Left kidney (tissue), 2 donors: ENCODE measurements around the gene CTNNBIP1. TPM values are rescaled to one million over a fixed set of nuclear protein-coding genes. Genes with fewer than 3 reads are reported as not detected.

Experiments used
- DNase-seq: peaks from one replicate; pipeline ENCODE4 v3.0.0-alpha.2; 2013
- polyA plus RNA-seq: library from polyadenylated mRNA; unstranded; fragments of 120-200 nt; gene quantifications from one replicate; pipeline ENCODE4 v1.2.1, GENCODE V29; 2013; ENCODE audit not compliant: insufficient read length

The CTNNBIP1 gene
- polyA plus RNA-seq, 1 donor = 28.4 TPM

DNA sequence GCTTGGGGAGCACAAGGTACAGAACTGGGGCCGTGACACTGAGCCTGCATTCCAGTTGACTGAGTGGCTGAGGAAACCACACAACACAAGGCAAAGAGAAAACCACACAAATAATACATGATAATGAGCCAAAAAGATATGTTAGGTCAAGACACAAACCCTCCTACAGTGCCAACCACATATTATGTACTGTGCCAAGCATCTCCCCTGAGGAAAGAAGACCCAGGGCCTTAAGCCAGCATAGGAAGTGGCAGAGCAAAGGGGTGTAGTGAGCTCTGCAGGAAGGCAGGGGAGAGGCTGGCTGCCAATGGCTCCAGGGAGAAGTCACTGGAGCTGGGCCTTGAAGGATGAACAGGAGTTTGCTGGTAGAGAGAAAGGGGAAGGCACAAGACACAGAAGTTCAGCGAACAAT is 28.2 kb downstream of the CTNNBIP1 start:
- DNase-seq = no peak

- DNase-seq = no peak
These were observed 31.7 kb downstream of the CTNNBIP1 start for GRCh38 chr1:9878404-9878803.

- DNase-seq = no peak
These were observed 32.1 kb downstream of the CTNNBIP1 start for GRCh38 chr1:9877962-9878361.

- DNase-seq = no peak
These were observed 34.5 kb downstream of the CTNNBIP1 start for GRCh38 chr1:9875636-9876000.

DNA sequence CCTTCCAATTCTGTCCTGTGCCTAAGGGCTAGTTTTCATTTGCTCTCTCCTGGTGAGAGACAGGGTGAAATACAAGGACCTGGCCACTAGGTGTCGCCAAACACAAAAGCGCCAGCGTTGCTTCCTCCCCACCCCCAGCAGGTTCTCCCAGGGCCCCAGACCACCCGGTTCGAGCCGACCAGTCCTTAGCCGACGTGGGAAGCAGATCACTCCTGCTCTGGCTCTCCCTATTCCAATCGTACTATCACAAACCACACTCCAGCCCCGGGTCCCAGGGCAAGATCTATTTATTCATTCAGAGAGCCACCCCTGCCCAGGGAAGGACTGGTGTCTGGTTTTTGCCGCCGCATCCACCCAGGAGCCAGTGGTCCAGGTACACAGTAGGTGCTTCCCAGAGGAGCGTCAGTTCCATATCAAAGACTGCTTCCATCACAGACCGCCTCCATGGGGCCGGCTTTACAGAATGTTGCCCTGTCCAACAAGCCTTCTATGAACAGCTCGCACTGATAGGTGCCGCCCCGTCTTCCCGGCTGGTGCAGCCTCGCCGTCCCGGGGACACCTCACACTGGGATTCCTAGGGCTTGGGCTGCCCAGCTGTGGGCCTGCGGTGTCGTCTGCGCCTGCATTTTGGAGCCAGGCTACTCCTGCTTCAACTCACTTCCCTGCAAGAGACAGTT is 35.0 kb downstream of the CTNNBIP1 start:
- peak; percentile 73 for DNase-seq

DNA sequence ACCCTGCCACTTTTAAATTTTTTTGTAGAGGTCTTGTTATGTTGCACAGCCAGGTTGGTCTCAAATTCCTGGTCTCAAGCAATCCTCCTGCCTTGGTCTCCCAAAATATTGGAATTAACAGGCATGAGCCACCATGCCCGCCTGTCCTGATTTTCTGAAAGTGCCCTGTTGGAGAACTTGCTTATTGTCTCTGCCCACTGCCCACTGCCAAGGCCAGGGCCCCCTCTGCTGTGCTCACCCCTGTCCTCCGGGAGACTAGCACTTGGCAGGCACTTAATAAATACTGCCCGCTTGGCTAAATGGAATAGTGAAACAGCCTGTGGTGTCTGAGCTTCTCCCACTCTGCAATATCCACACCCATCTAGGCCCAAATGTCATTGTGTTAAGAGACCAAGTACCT is 35.7 kb downstream of the CTNNBIP1 start:
- DNase-seq = no peak

DNA sequence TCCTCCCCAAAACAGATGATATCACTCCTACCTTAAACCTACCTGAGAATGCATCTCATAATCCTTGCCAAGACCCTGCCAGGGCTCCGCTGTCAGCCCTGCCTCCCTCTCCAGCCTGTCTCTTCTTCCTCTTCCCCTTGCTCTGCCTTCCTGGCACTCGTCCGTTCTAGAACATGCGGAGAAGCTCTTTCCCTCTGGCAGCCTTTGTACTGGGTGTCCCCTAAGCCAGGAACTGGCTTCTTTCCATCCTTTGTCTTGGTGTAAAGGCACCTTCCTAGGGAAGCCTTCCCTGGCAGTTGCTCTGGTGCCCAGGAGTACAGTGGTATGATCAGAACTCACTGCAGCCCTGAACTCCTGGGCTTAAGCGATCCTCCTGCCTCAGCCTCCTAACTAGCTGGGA is 36.1 kb downstream of the CTNNBIP1 start:
- DNase-seq = no peak

DNA sequence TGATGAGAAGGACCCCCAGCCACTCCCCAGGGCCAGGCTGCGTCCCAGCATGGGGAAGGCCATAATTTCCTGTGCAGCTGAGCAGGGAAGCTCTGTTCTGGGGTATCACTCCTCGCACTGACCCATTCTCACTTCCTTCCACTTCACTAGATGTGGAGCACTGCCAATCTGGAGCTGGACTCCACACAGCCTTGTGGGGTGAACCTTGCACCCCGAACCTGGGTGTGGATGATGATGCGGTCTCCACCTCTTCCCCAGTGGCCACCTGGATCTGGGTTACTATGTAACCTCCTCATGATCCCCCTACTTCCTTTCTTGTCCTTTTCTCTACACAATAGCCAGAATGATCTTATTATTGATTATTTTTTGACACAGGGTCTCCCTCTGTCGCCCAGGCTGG is 36.7 kb downstream of the CTNNBIP1 start:
- no peak for DNase-seq

DNA sequence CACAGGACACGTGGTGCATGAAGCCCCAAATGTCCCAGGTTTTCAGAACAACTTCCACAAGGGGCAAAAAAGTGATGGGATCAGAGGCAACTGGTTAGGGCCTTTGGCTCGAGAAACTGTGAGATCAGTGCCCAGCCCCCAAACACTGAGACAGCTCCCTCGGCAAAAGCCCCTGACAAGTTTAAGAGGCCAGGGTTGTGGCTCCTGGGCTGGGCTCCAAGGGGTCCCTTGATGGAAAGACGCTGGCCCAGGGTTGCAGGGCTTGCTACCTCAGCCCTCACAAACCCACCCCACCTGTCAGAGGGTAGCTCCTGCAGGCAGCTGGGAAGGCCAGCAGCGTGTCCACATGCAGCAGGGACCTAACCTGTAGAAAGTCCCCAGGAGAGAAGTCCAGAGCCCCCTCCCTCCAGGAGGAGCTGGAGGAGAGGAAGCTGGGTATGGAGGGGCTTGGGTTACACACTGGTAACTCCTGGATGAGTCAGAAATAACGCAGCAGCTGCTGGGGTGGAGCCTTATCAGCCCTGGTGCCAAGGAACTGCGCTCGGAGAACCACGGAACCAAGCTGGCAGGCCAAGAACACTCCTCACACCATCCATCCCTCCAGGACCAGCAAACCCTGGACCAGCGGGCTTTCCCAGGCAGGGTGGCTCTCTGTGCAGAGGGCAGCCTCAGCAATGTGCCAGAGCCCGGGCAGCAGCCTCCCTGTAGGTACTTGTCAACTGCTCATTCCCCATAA is 37.5 kb downstream of the CTNNBIP1 start:
- no peak for DNase-seq

DNA sequence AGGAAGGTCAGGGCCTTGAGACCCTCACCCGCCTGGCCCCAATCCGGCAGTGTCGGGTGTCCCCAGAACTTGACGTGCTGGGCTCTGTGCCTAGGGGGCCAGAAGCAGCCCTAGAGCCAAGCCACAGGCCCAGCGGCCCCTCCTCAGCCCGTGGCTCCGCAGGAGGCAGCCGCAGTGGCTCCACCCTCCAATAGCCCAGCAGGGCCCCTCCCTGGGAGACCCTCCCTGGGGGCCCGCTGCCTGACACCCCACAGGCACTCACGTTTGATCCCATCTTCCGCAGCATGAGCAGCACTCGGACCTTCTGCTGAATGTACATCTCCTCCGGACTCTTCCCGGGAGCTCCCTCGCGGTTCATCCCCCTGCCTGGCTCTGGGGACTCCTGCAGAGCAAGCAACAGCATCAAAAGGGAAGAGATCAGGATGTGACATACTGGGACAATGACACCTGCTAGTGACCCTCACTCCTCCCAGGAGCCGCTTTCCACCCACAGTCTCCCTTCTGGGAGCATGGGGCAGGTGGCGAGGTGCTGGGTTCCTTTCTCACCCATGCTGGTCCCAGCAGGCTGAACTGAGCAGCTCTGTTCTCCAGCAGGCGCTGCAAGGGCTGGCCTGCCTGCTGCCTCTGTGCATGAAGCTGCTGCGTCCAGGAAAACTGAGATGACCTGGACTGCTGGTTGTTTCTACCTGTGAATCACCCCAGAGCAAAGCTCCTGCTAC is 38.2 kb downstream of the CTNNBIP1 start:
- no peak for DNase-seq

DNA sequence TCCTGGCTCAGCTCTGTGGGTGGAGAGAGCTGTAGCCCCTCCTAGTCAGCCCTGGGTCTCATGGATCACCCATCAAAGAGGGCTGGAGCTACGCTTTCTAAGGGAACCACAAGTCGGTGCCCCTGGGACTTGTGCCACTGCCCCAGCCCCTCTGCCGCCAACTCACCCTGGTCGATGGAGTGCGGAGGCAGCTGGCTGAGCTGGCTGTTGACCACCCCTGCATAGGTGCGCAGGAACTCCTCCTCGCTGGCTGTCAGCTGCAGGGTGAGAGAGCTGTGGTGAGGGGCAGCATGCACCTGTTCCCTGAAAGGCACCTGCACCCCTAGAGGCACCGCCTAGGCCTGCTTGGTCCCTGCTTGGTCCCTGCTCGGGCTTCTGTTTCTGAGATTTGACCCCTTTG is 39.0 kb downstream of the CTNNBIP1 start:
- no peak for DNase-seq

DNA sequence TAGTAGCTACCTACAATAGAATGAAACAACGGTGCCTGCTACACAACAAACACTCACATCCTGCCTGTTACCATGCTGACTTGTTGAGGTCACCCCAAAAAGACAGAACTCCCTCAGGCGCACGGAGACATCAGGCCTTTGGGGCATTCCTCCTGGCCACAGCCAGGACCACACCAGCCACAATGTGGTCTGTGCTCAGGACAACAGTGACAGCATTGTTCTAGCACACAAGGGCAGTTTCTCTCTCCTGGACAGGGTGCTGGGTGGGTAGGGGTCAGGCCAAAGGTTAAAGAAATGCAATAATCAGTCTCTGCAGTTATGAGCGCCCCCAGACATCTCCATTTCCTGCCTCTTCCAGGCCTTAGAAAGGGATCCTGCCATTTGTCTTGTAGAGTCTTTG is 39.5 kb downstream of the CTNNBIP1 start:
- DNase-seq = no peak

- DNase-seq = no peak
These were observed 40.2 kb downstream of the CTNNBIP1 start for GRCh38 chr1:9869831-9870251.

- no peak for DNase-seq
These were observed 41.9 kb downstream of the CTNNBIP1 start for GRCh38 chr1:9868244-9868590.

- peak; percentile 68 for DNase-seq
These were observed 42.4 kb downstream of the CTNNBIP1 start for GRCh38 chr1:9867408-9868243.

- DNase-seq = no peak
These were observed 43.2 kb downstream of the CTNNBIP1 start for GRCh38 chr1:9866836-9867235.

DNA sequence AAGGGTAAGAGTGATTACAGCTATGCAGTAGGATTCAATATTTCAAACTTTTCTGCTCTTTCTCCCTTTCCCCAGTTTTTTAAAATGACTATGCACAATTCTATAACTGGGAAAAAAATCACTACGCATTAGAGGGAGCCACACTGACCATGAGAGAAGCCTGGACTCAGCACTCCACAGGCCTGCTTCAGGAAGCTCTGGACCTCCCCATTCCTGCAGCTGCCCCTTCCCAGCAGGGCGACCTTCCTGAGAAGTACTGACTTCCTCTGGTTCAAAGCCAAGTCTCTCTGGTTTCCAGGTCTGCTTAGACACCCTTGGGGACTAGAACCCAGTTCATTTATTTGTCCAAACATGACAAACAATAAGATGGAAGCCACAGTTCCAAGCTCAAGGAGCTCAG is 44.3 kb downstream of the CTNNBIP1 start:
- DNase-seq = no peak

- DNase-seq = no peak
These were observed 46.7 kb downstream of the CTNNBIP1 start for GRCh38 chr1:9863371-9863770.

- DNase-seq = no peak
These were observed 48.7 kb downstream of the CTNNBIP1 start for GRCh38 chr1:9861360-9861759.

DNA sequence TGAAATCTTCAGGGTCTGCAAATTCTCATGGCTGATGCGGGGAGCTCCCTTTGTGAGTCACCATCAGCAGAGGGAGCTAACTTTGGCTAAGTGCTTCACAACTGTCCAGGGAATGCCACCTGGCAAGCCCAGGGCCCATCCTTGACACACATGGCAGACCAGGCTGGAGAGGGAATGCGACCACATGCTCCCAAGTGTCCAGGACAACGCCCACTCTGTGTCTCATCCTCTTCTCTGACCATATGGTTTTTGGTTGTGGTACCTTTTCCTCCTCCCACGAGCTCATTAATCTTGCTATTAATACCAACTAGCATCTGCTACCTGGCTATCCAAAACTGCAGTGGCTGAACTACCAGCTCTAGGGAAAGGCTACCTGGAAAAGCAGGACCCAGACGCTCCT is 49.2 kb downstream of the CTNNBIP1 start:
- DNase-seq = no peak

- DNase-seq = no peak
These were observed 50.6 kb downstream of the CTNNBIP1 start for GRCh38 chr1:9859281-9860014.
